ENCODE results near the gene PNLIPRP2.

PNLIPRP2 gene

DNA sequence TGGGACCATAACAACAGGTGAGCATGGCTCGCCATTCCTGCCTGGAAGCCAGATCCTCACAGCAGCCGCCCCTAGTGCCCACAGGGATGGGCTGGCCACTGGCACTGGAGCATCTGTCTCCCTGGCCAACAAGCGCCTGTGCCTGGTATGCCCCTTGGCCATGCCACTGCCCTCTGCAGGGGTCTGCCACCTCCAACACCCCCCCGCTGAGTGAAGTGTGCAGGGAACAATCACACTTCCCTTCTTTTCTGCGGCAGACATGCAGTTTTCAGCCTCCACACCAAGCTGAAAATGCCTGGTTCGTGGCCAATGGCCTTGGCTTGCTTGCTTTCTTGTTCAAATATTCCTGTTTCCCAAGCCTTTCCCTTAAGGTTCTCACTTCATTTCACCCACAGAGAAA, 70.9 kb downstream of the PNLIPRP2 start:
- TF ChIP-seq, protein P1, sequence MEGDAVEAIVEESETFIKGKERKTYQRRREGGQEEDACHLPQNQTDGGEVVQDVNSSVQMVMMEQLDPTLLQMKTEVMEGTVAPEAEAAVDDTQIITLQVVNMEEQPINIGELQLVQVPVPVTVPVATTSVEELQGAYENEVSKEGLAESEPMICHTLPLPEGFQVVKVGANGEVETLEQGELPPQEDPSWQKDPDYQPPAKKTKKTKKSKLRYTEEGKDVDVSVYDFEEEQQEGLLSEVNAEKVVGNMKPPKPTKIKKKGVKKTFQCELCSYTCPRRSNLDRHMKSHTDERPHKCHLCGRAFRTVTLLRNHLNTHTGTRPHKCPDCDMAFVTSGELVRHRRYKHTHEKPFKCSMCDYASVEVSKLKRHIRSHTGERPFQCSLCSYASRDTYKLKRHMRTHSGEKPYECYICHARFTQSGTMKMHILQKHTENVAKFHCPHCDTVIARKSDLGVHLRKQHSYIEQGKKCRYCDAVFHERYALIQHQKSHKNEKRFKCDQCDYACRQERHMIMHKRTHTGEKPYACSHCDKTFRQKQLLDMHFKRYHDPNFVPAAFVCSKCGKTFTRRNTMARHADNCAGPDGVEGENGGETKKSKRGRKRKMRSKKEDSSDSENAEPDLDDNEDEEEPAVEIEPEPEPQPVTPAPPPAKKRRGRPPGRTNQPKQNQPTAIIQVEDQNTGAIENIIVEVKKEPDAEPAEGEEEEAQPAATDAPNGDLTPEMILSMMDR (conservative IDR thresholded peaks at IDR 0.05; ENCODE audit: low read depth, low read length), result no peak
- no peak overlapping the region for H3K4me3 ChIP-seq (ENCODE audit: low read depth, low read length)
- no peak for DNase-seq (ENCODE audit: low read depth)

DNA sequence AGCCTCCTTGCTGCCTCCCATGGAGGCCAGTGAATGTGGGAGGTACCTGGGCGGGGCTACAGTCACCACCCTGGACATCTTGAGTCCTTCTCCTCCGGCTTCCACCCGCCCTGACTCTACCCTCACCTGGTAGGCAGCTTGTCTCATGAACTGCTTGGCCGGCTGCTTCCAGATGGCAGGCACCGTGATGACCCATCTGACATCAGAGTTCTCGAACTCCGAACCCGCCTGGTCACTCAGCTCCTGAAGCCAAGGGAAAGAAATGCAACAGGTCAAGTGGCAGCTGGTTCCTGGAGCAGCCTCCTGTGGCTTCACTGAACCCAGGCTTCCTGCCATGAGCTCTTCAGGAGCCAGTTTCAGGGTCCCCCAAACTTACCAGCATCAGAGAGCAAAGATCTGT, 71.5 kb downstream of the PNLIPRP2 start:
- H3K4me3 ChIP-seq (ENCODE audit: low read depth, low read length), result no peak overlapping the region
- TF ChIP-seq, protein P1 (conservative IDR thresholded peaks at IDR 0.05; ENCODE audit: low read depth, low read length), result no peak
- no peak for DNase-seq (ENCODE audit: low read depth)

DNA sequence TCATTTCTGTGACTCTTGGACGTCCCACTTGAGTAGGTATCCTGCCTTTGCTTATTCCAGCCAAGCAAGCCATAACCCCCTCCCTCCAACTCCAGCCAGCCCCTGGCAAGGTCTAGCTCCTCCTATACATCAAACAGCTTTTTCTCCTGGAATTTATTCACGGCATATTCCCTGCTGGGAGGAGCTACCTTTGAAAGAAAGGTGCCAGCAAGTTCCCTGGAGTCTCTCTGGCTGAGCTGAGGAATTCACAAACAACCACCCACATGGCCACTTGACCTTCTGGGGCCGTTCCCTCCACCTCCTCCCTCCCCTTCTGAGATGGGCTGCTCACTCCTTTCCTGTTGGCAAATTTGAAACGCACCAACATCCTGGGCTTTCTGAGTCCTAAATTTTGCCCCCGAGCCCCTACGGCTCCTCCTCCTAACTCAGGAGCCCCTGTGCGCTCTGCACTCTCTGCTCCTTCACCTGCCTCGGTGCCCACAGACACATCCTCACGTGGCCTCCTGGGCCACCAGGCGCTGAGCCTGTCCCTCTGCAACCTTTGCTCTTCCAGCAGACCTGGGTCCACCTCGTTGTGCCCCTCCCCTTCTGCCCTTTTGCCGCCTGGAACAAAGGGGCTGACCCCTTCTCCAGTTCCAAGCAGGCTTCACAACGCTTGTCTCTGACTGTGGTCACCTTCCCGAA, 73.6 kb downstream of the PNLIPRP2 start:
- TF ChIP-seq, protein P1 (conservative IDR thresholded peaks at IDR 0.05; ENCODE audit: low read depth, low read length), result no peak
- no peak overlapping the region for H3K4me3 ChIP-seq (ENCODE audit: low read depth, low read length)

More for the DNA sequence above, 73.6 kb downstream of the PNLIPRP2 start:
- peak; percentile 9 for DNase-seq (ENCODE audit: low read depth)
